Progenitor cell of endocrine pancreas (in vitro differentiated cells): ENCODE results near the gene CRYAA. TPM values are rescaled to one million over a fixed set of nuclear protein-coding genes. Genes with fewer than 3 reads are reported as not detected.

Experiments used
- DNase-seq: peaks from one replicate; pipeline ENCODE4 v3.0.0; 2021; ENCODE audit warnings: low spot score; ENCODE audit not compliant: unreplicated experiment
- H3K27ac Mint-ChIP-seq: 2 replicates; pipeline ENCODE4 v1.8.0; 2021; ENCODE audit warnings: mild to moderate bottlenecking, moderate library complexity, mixed read lengths
- H3K27me3 Mint-ChIP-seq: 2 replicates; pipeline ENCODE4 v1.8.0; 2021; ENCODE audit warnings: mixed read lengths
- H3K36me3 Mint-ChIP-seq: 2 replicates; pipeline ENCODE4 v1.8.0; 2022; ENCODE audit warnings: mixed read lengths; ENCODE audit not compliant: insufficient read depth
- H3K4me1 Mint-ChIP-seq: 2 replicates; pipeline ENCODE4 v1.8.0; 2021; ENCODE audit warnings: low read depth, mixed read lengths
- H3K4me3 Mint-ChIP-seq: 2 replicates; pipeline ENCODE4 v1.8.0; 2021; ENCODE audit warnings: low read depth, mild to moderate bottlenecking, moderate library complexity, mixed read lengths
- H3K9me3 Mint-ChIP-seq: 2 replicates; pipeline ENCODE4 v1.8.0; 2021; ENCODE audit warnings: low read depth, mixed read lengths
- total RNA-seq: library from RNA; stranded (reverse); gene quantifications from 2 replicates; pipeline ENCODE4 v1.2.1, GENCODE V29; 2021
- TF ChIP-seq, protein P1 (sequence below): fragments of 200-600 bp; sonication (generic); IDR thresholded peaks from one replicate; pipeline ENCODE4 v1.5.0; 2021; ENCODE audit warnings: antibody characterized with exemption, mild to moderate bottlenecking; ENCODE audit not compliant: unreplicated experiment

CRYAA gene
- total RNA-seq, 1 donor from 2014 or later: not detected

DNA sequence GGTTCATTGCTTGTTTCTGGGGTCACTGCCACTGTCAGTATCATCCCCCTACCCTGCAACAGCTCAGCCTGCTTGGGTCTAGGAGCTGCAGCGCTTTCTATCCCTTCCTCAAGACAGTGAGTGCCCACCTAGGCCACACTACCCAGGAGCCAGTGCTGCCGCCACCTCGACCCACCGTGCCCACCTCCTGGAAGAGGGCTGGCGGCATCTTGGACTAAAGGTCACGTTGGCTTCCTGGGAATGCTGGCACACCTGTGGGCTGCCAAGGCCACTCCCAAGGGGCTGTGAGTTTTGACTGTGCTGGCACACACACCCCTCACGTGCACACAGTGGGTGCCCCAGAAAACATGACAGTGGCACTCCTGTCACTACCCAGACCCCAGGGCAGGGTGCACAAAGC, 22.1 kb downstream of the CRYAA start:
- Mint-ChIP-seq H3K4me1 (peaks cover 12% of the 10 kb centered on the region), H3K9me3 (no peaks in the 10 kb centered on the region), H3K4me3 (no peak overlapping the region), H3K27me3 (peaks cover 42% of the 10 kb centered on the region), H3K36me3 (no peaks in the 10 kb centered on the region), H3K27ac (no peak overlapping the region)
- TF ChIP-seq, protein P1, sequence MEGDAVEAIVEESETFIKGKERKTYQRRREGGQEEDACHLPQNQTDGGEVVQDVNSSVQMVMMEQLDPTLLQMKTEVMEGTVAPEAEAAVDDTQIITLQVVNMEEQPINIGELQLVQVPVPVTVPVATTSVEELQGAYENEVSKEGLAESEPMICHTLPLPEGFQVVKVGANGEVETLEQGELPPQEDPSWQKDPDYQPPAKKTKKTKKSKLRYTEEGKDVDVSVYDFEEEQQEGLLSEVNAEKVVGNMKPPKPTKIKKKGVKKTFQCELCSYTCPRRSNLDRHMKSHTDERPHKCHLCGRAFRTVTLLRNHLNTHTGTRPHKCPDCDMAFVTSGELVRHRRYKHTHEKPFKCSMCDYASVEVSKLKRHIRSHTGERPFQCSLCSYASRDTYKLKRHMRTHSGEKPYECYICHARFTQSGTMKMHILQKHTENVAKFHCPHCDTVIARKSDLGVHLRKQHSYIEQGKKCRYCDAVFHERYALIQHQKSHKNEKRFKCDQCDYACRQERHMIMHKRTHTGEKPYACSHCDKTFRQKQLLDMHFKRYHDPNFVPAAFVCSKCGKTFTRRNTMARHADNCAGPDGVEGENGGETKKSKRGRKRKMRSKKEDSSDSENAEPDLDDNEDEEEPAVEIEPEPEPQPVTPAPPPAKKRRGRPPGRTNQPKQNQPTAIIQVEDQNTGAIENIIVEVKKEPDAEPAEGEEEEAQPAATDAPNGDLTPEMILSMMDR: no peak
- peak; percentile 3 for DNase-seq

DNA sequence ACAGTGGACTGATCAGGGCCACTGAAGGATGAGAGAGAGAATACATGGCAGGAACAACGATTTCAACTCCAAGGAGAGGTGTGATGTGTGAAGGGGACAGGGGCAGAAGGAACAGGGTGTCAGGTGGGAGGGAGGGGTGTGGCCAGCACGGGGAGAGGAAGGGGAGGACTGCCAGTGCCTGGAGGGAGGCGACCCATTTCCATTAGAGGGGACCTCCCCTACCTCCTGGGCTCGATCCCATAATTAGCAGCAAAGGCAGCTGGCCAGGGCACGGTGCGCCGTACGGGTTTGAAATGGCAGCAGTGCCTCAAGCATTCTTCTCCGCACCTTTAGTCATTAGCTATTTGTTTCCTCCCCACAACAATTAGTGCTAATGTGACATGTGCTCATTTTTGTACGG, 22.7 kb downstream of the CRYAA start:
- Mint-ChIP-seq H3K27ac (no peak overlapping the region), H3K36me3 (no peaks in the 10 kb centered on the region), H3K4me1 (peaks cover 12% of the 10 kb centered on the region), H3K4me3 (no peak overlapping the region), H3K27me3 (peaks cover 43% of the 10 kb centered on the region), H3K9me3 (no peaks in the 10 kb centered on the region)
- TF ChIP-seq, protein P1: no peak
- peak; percentile 3 for DNase-seq

- Mint-ChIP-seq H3K4me3 (no peak overlapping the region), H3K36me3 (no peaks in the 10 kb centered on the region), H3K4me1 (peaks cover 16% of the 10 kb centered on the region), H3K27me3 (peaks cover 43% of the 10 kb centered on the region), H3K9me3 (no peaks in the 10 kb centered on the region), H3K27ac (no peak overlapping the region)
- DNase-seq: no peak
- TF ChIP-seq, protein P1: no peak
Observed at GRCh38 chr21:43191971-43192370, 23.2 kb downstream of the CRYAA start.

- Mint-ChIP-seq H3K4me3 (no peak overlapping the region), H3K27ac (no peak overlapping the region), H3K9me3 (no peaks in the 10 kb centered on the region), H3K27me3 (peaks cover 43% of the 10 kb centered on the region), H3K36me3 (no peaks in the 10 kb centered on the region), H3K4me1 (peaks cover 20% of the 10 kb centered on the region)
- peak; percentile 5 for DNase-seq
- TF ChIP-seq, protein P1: no peak
Observed at GRCh38 chr21:43192501-43193081, 23.8 kb downstream of the CRYAA start.

DNA sequence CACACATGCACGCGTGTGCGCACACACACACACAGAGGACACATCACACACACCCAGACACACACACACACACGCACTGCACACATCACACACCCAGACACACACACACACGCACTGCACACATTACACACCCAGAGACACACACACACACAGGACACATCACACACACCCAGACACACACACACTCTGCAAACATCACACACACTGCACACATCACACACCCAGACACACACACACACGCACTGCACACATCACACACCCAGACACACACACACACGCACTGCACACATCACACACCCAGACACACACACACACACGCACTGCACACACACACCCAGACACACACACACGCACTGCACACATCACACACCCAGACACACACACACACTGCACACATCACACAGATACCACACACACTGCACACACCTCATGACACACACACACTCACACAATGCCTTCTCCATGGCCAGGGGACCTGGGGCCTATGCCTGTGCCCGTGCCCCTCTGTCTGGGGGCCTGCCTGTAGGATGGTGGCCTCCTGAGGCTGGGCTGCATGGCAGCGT, 24.4 kb downstream of the CRYAA start:
- peak; percentile 3 for DNase-seq
- peaks cover 43% of the 10 kb centered on the region for H3K27me3 Mint-ChIP-seq

More for the DNA sequence above, 24.4 kb downstream of the CRYAA start:
- H3K4me3 Mint-ChIP-seq: no peak overlapping the region
- peaks cover under 1% of the 10 kb centered on the region for H3K9me3 Mint-ChIP-seq
- TF ChIP-seq, protein P1: no peak
- no peaks in the 10 kb centered on the region for H3K36me3 Mint-ChIP-seq
- peaks cover 20% of the 10 kb centered on the region for H3K4me1 Mint-ChIP-seq
- no peak overlapping the region for H3K27ac Mint-ChIP-seq
